A673 (cell line): ENCODE measurements around the gene SSH2. TPM values are rescaled to one million over a fixed set of nuclear protein-coding genes. Genes with fewer than 3 reads are reported as not detected.
"Not testable (repeated sequence)": the region's sequence is repeated elsewhere in the genome, so short reads cannot be mapped to it uniquely, and the experiment has no call there.

Experiments
- BruUV-seq: library from RNA; stranded (reverse); fragments of 400-500 nt; replicated peaks from 2 replicates; lab custom pipeline; 2021; lab: Mats Ljungman, UMichigan
- CTCF ChIA-PET: fragments of 300-600 bp; sonication (Branson Sonifier 250); formaldehyde crosslinking; loops from one replicate; lab custom pipeline; 2022; ENCODE audit warnings: antibody characterized with exemption; lab: Charles Lee
- POLR2A ChIA-PET: fragments of 300-600 bp; sonication (Branson Sonifier 250); formaldehyde crosslinking; loops from one replicate; lab custom pipeline; 2022; ENCODE audit warnings: antibody characterized with exemption; ENCODE audit not compliant: low non-redundant PET; lab: Charles Lee
- DNase-seq: peaks from one replicate; pipeline ENCODE4 v3.0.0-alpha.2; 2015; ENCODE audit warnings: low spot score
- H3K27ac ChIP-seq: fragments of 200-600 bp; sonication (generic); 2 replicates; pipeline ENCODE4 v1.5.1; 2016; ENCODE audit warnings: mixed run types, low read depth, mild to moderate bottlenecking, mixed read lengths, antibody characterized with exemption, low read length; ENCODE audit not compliant: poor library complexity, severe bottlenecking
- H3K27me3 ChIP-seq: fragments of 200-600 bp; sonication (generic); replicated peaks from 2 replicates; pipeline ENCODE4 v1.6.1; 2017; ENCODE audit warnings: mixed run types, low read depth, mild to moderate bottlenecking, mixed read lengths, antibody characterized with exemption, low read length; ENCODE audit not compliant: insufficient read depth, poor library complexity
- H3K36me3 ChIP-seq: fragments of 200-600 bp; sonication (generic); 2 replicates; pipeline ENCODE4 v1.6.1; 2016; ENCODE audit warnings: mixed run types, mild to moderate bottlenecking, mixed read lengths, antibody characterized with exemption, low read length; ENCODE audit not compliant: insufficient read depth, poor library complexity, severe bottlenecking
- H3K4me1 ChIP-seq: fragments of 200-600 bp; sonication (generic); 2 replicates; pipeline ENCODE4 v1.6.1; 2017; ENCODE audit warnings: mixed run types, mild to moderate bottlenecking, mixed read lengths, antibody characterized with exemption, low read length; ENCODE audit not compliant: insufficient read depth, poor library complexity, severe bottlenecking
- H3K4me3 ChIP-seq: fragments of 200-600 bp; sonication (generic); 2 replicates; pipeline ENCODE4 v1.5.1; 2016; ENCODE audit warnings: low read depth, mixed run types, mild to moderate bottlenecking, mixed read lengths, low read length; ENCODE audit not compliant: poor library complexity, severe bottlenecking
- H3K9me3 ChIP-seq: fragments of 200-600 bp; sonication (generic); 2 replicates; pipeline ENCODE4 v1.6.1; 2016; ENCODE audit warnings: mixed run types, low read depth, mild to moderate bottlenecking, mixed read lengths, antibody characterized with exemption, low read length; ENCODE audit not compliant: poor library complexity, severe bottlenecking
- CTCF ChIP-seq: fragments of 300-800, 200-600 bp; sonication (generic); conservative IDR thresholded peaks from 2 replicates; pipeline ENCODE4 v1.5.1; 2017; ENCODE audit warnings: low read depth, mild to moderate bottlenecking, antibody characterized with exemption, low read length, moderate library complexity, mixed read lengths
- EZH2 ChIP-seq: fragments of 200-600 bp; sonication (generic); IDR thresholded peaks from 2 replicates; pipeline ENCODE4 v1.6.1; 2017; ENCODE audit warnings: borderline replicate concordance, low read depth, mild to moderate bottlenecking, mixed read lengths, antibody characterized with exemption, low read length; ENCODE audit not compliant: poor library complexity, severe bottlenecking
- intact Hi-C: fragments of 100-400 bp; cut with micrococcal nuclease; formaldehyde crosslinking; loops from one replicate; pipeline ENCODE4 v1.10.0; 2022; ENCODE audit not compliant: unreplicated experiment
- total RNA-seq: library from RNA; stranded (reverse); gene quantifications from 2 replicates; pipeline ENCODE4 v1.2.3, GENCODE V29; 2021

SSH2 gene
- total RNA-seq, 1 experiment from 2014 or later: 75.5 TPM

- intact Hi-C loops: no loop called here
- CTCF ChIA-PET: no interaction called here
- no peaks in the 10 kb centered on the region for H3K36me3 ChIP-seq
- no peak overlapping the region for H3K27ac ChIP-seq
- no peak for TF ChIP-seq CTCF
- POLR2A ChIA-PET: no interaction called here
- H3K27me3 ChIP-seq: no peaks in the 10 kb centered on the region
- no TSS peak for BruUV-seq
- H3K4me3 ChIP-seq: no peak overlapping the region
- H3K4me1 ChIP-seq: no peaks in the 10 kb centered on the region
- peaks cover 16% of the 10 kb centered on the region for H3K9me3 ChIP-seq
- DNase-seq: no peak
Observed at GRCh38 chr17:29905086-29905878, 24.7 kb downstream of the SSH2 start.

DNA sequence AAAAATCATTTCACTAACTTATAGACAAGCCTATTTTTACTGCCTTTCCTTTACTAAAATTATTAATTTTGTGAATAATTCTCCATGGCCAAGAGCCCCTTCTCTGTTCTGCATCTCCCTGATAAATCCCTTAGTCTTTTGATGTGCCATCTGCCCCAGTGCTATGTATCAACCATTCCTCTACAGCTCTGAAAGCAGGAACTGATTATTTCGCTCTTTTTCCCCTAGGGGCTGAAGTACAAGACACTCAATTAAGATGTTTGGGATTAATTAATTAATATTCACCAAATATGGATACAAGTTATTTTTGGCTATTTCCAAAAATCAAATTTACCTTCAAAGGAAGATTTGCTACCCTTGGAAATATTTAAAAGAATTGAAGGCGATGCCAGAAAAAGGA lies 26.6 kb downstream of the SSH2 start:
- no TSS peak for BruUV-seq
- no peak overlapping the region for H3K4me3 ChIP-seq
- no peaks in the 10 kb centered on the region for H3K27me3 ChIP-seq
- no peak for DNase-seq
- H3K9me3 ChIP-seq: peaks cover 16% of the 10 kb centered on the region
- H3K36me3 ChIP-seq: no peaks in the 10 kb centered on the region
- TF ChIP-seq CTCF (no peak), EZH2 (no peak)
- CTCF ChIA-PET: interaction anchor here (1.1 kb wide), 1 partner anchor 27 kb away, joined by 3 read pairs; no protein-coding TSS in a partner anchor
- no peaks in the 10 kb centered on the region for H3K4me1 ChIP-seq
- intact Hi-C loops: no loop called here
- POLR2A ChIA-PET: no interaction called here
- H3K27ac ChIP-seq: no peak overlapping the region

- BruUV-seq, H3K9me3 ChIP-seq, H3K4me3 ChIP-seq, H3K27ac ChIP-seq, POLR2A ChIA-PET, CTCF ChIA-PET, intact Hi-C loops, DNase-seq, H3K4me1 ChIP-seq, H3K36me3 ChIP-seq, H3K27me3 ChIP-seq: not testable (repeated sequence)
Observed at GRCh38 chr17:29897136-29897535, 32.9 kb downstream of the SSH2 start.

- POLR2A ChIA-PET: no interaction called here
- no peak overlapping the region for H3K4me3 ChIP-seq
- H3K36me3 ChIP-seq: no peaks in the 10 kb centered on the region
- H3K27ac ChIP-seq: no peak overlapping the region
- BruUV-seq: no TSS peak
- DNase-seq: no peak
- intact Hi-C loops: no loop called here
- peaks cover 4% of the 10 kb centered on the region for H3K9me3 ChIP-seq
- CTCF ChIA-PET: interaction anchor here (0.5 kb wide), 1 partner anchor 84 kb away, joined by 4 read pairs; no protein-coding TSS in a partner anchor
- no peaks in the 10 kb centered on the region for H3K27me3 ChIP-seq
- TF ChIP-seq CTCF (no peak), EZH2 (no peak)
- no peaks in the 10 kb centered on the region for H3K4me1 ChIP-seq
Observed at GRCh38 chr17:29892201-29892600, 37.8 kb downstream of the SSH2 start.
